Measurements from ENCODE around the gene TEFM.
"Not testable (repeated sequence)": the region's sequence is repeated elsewhere in the genome, so short reads cannot be mapped to it uniquely, and the experiment has no call there.

The TEFM gene

GRCh38 chr17:30933966-30934365 is 27.9 kb upstream of the TEFM start:
- no peaks in the 10 kb centered on the region for H4K20me1 ChIP-seq (ENCODE audit: insufficient read depth, low read length, poor library complexity, severe bottlenecking)
- peak overlapping the region; percentile 28; the same call in 1 of the 2 replicates for H2AFZ ChIP-seq (ENCODE audit: low read length)
- H3F3A ChIP-seq (ENCODE audit: low read depth) = no peaks in the 10 kb centered on the region
- no peaks in the 10 kb centered on the region for H3K4me1 ChIP-seq (ENCODE audit: insufficient read depth, low read length, poor library complexity, severe bottlenecking)
- no peaks in the 10 kb centered on the region for H3K36me3 ChIP-seq (ENCODE audit: insufficient read depth, low read length)
- no peak for TF ChIP-seq EZH2phosphoT487 (IDR thresholded peaks at IDR 0.05; ENCODE audit: borderline replicate concordance)
- TF ChIP-seq, protein P1, sequence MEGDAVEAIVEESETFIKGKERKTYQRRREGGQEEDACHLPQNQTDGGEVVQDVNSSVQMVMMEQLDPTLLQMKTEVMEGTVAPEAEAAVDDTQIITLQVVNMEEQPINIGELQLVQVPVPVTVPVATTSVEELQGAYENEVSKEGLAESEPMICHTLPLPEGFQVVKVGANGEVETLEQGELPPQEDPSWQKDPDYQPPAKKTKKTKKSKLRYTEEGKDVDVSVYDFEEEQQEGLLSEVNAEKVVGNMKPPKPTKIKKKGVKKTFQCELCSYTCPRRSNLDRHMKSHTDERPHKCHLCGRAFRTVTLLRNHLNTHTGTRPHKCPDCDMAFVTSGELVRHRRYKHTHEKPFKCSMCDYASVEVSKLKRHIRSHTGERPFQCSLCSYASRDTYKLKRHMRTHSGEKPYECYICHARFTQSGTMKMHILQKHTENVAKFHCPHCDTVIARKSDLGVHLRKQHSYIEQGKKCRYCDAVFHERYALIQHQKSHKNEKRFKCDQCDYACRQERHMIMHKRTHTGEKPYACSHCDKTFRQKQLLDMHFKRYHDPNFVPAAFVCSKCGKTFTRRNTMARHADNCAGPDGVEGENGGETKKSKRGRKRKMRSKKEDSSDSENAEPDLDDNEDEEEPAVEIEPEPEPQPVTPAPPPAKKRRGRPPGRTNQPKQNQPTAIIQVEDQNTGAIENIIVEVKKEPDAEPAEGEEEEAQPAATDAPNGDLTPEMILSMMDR (conservative IDR thresholded peaks at IDR 0.05; ENCODE audit: low read length) = no peak
- H3K9me2 ChIP-seq (replicated peaks; ENCODE audit: low read depth, low read length) = no peaks in the 10 kb centered on the region
- no peak overlapping the region for H3K9ac ChIP-seq (ENCODE audit: low read depth, low read length, poor library complexity, severe bottlenecking)
- H3K9me3 ChIP-seq (ENCODE audit: insufficient read depth, low read depth, low read length) = no peaks in the 10 kb centered on the region
- H3K79me2 ChIP-seq (ENCODE audit: insufficient read depth, low read length) = no peaks in the 10 kb centered on the region
- H3K27me3 ChIP-seq (ENCODE audit: insufficient read depth, low read length, poor library complexity, severe bottlenecking) = no peaks in the 10 kb centered on the region
- H3K4me3 ChIP-seq (ENCODE audit: low read length, poor library complexity, severe bottlenecking) = no peak overlapping the region
- H3K4me2 ChIP-seq (ENCODE audit: low read depth, low read length, poor library complexity, severe bottlenecking) = no peak overlapping the region

DNA sequence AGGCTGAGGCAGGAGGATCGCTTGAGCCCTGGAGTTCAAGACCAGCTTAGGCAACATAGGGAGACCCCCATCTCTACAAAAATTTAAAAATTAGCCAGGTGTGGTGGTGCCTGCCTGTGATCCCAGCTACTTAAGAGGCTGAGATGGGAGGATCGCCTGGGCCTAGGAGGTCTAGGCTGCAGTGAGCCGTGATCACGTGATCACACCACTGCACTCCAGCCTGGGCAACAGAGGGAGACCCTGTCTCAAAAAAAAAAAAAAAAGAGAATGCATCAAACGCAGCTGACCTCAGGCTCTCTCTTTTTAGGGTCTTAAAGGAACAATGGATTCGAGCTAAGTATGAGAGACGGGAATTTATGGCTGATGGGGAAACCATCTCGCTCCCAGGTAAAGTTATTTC is 25.5 kb upstream of the TEFM start:
- not testable (repeated sequence) for H3K9me2 ChIP-seq (replicated peaks; ENCODE audit: low read depth, low read length); H3K36me3 ChIP-seq (ENCODE audit: insufficient read depth, low read length)

GRCh38 chr17:30930495-30930894 is 24.5 kb upstream of the TEFM start:
- Histone ChIP-seq H3K4me1 (ENCODE audit: insufficient read depth, low read length, poor library complexity, severe bottlenecking) (no peaks in the 10 kb centered on the region), H3K4me3 (ENCODE audit: low read length, poor library complexity, severe bottlenecking) (no peak overlapping the region), H3K27me3 (ENCODE audit: insufficient read depth, low read length, poor library complexity, severe bottlenecking) (no peaks in the 10 kb centered on the region), H4K20me1 (ENCODE audit: insufficient read depth, low read length, poor library complexity, severe bottlenecking) (no peaks in the 10 kb centered on the region), H3K79me2 (ENCODE audit: insufficient read depth, low read length) (no peaks in the 10 kb centered on the region), H2AFZ (ENCODE audit: low read length) (no peak overlapping the region), H3K4me2 (ENCODE audit: low read depth, low read length, poor library complexity, severe bottlenecking) (no peak overlapping the region), H3K9ac (ENCODE audit: low read depth, low read length, poor library complexity, severe bottlenecking) (no peak overlapping the region), H3F3A (ENCODE audit: low read depth) (no peaks in the 10 kb centered on the region), H3K9me3 (ENCODE audit: insufficient read depth, low read depth, low read length) (no peaks in the 10 kb centered on the region), H3K9me2 (replicated peaks; ENCODE audit: low read depth, low read length) (no peaks in the 10 kb centered on the region), H3K36me3 (ENCODE audit: insufficient read depth, low read length) (no peaks in the 10 kb centered on the region)
- no peak for TF ChIP-seq EZH2phosphoT487 (IDR thresholded peaks at IDR 0.05; ENCODE audit: borderline replicate concordance)
- TF ChIP-seq, protein P1 (conservative IDR thresholded peaks at IDR 0.05; ENCODE audit: low read length) = no peak

More for the DNA sequence above, 25.5 kb upstream of the TEFM start:
- H3K79me2 ChIP-seq (ENCODE audit: insufficient read depth, low read length); H3K27me3 ChIP-seq (ENCODE audit: insufficient read depth, low read length, poor library complexity, severe bottlenecking); H3K9ac ChIP-seq (ENCODE audit: low read depth, low read length, poor library complexity, severe bottlenecking); H3F3A ChIP-seq (ENCODE audit: low read depth); H4K20me1 ChIP-seq (ENCODE audit: insufficient read depth, low read length, poor library complexity, severe bottlenecking); H3K4me3 ChIP-seq (ENCODE audit: low read length, poor library complexity, severe bottlenecking); H3K4me2 ChIP-seq (ENCODE audit: low read depth, low read length, poor library complexity, severe bottlenecking); H3K4me1 ChIP-seq (ENCODE audit: insufficient read depth, low read length, poor library complexity, severe bottlenecking); H2AFZ ChIP-seq (ENCODE audit: low read length); H3K9me3 ChIP-seq (ENCODE audit: insufficient read depth, low read depth, low read length): not testable (repeated sequence)

GRCh38 chr17:30929861-30930260 is 23.8 kb upstream of the TEFM start:
- not testable (repeated sequence) for H3K9ac ChIP-seq (ENCODE audit: low read depth, low read length, poor library complexity, severe bottlenecking); H3K4me2 ChIP-seq (ENCODE audit: low read depth, low read length, poor library complexity, severe bottlenecking); H3K79me2 ChIP-seq (ENCODE audit: insufficient read depth, low read length); H3K4me1 ChIP-seq (ENCODE audit: insufficient read depth, low read length, poor library complexity, severe bottlenecking); H3K27me3 ChIP-seq (ENCODE audit: insufficient read depth, low read length, poor library complexity, severe bottlenecking); H3K4me3 ChIP-seq (ENCODE audit: low read length, poor library complexity, severe bottlenecking); H3K9me3 ChIP-seq (ENCODE audit: insufficient read depth, low read depth, low read length); H2AFZ ChIP-seq (ENCODE audit: low read length); H3K36me3 ChIP-seq (ENCODE audit: insufficient read depth, low read length); H4K20me1 ChIP-seq (ENCODE audit: insufficient read depth, low read length, poor library complexity, severe bottlenecking); H3K9me2 ChIP-seq (replicated peaks; ENCODE audit: low read depth, low read length); H3F3A ChIP-seq (ENCODE audit: low read depth)

Measured in Loucy (cell line).